Karpas-422 (cell line): ENCODE measurements around the gene GAL3ST2. TPM values are rescaled to one million over a fixed set of nuclear protein-coding genes. Genes with fewer than 3 reads are reported as not detected.
"Not testable (repeated sequence)": the region's sequence is repeated elsewhere in the genome, so short reads cannot be mapped to it uniquely, and the experiment has no call there.

Experiments
- DNase-seq: peaks from one replicate; pipeline ENCODE4 v3.0.0-alpha.2; 2015
- H2AFZ ChIP-seq: fragments of 200-600 bp; sonication (generic); 2 replicates; pipeline ENCODE4 v1.6.1; 2014; ENCODE audit warnings: antibody characterized with exemption, low read length, mixed read lengths
- H3K27ac ChIP-seq: fragments of 200-600 bp; sonication (generic); 2 replicates; pipeline ENCODE4 v1.5.1; 2014; ENCODE audit warnings: mild to moderate bottlenecking, low read length, moderate library complexity
- H3K27me3 ChIP-seq: fragments of 200-600 bp; sonication (generic); 2 replicates; pipeline ENCODE4 v1.6.1; 2014; ENCODE audit warnings: low read length, mixed read lengths
- H3K36me3 ChIP-seq: fragments of 200-600 bp; sonication (generic); 2 replicates; pipeline ENCODE4 v1.6.1; 2014; ENCODE audit warnings: low read length, mixed read lengths; ENCODE audit not compliant: insufficient read depth
- H3K4me1 ChIP-seq: fragments of 200-600 bp; sonication (generic); 2 replicates; pipeline ENCODE4 v1.6.1; 2014; ENCODE audit warnings: mild to moderate bottlenecking, low read length, mixed read lengths
- H3K4me2 ChIP-seq: fragments of 200-600 bp; sonication (generic); 2 replicates; pipeline ENCODE4 v1.6.1; 2014; ENCODE audit warnings: low read length, low read depth, mild to moderate bottlenecking; ENCODE audit not compliant: poor library complexity, severe bottlenecking
- H3K4me3 ChIP-seq: fragments of 200-600 bp; sonication (generic); 2 replicates; pipeline ENCODE4 v1.5.1; 2014; ENCODE audit warnings: mild to moderate bottlenecking, antibody characterized with exemption, low read length, mixed read lengths
- H3K79me2 ChIP-seq: fragments of 200-600 bp; sonication (generic); 2 replicates; pipeline ENCODE4 v1.6.1; 2014; ENCODE audit warnings: mild to moderate bottlenecking, low read length, mixed read lengths
- H3K9ac ChIP-seq: fragments of 200-600 bp; sonication (generic); 2 replicates; pipeline ENCODE4 v1.6.0; 2014; ENCODE audit warnings: low read length
- H3K9me2 ChIP-seq: fragments of 200-600 bp; sonication (generic), shearing (Covaris generic); replicated peaks from 2 replicates; pipeline ENCODE4 v1.6.0; 2014; ENCODE audit warnings: mild to moderate bottlenecking, low read length, moderate library complexity; ENCODE audit not compliant: insufficient read depth
- H3K9me3 ChIP-seq: fragments of 300-700, 200-600 bp; sonication (generic); 2 replicates; pipeline ENCODE4 v1.6.1; 2014; ENCODE audit warnings: low read length, mixed read lengths
- H4K20me1 ChIP-seq: fragments of 200-600 bp; sonication (generic); 2 replicates; pipeline ENCODE4 v1.6.1; 2014; ENCODE audit warnings: mild to moderate bottlenecking, antibody characterized with exemption, low read length, low read depth; ENCODE audit not compliant: insufficient read depth
- total RNA-seq: library from RNA; depleted of rRNA; stranded (reverse); fragments of >200 nt; shearing (Covaris generic); gene quantifications from 2 replicates; pipeline ENCODE4 v1.2.3, GENCODE V29; 2014; ENCODE audit warnings: low replicate concordance

GAL3ST2 gene
- total RNA-seq, 1 experiment from 2014 or later: not detected

GRCh38 chr2:241773511-241774418, 2.9 kb upstream of the GAL3ST2 start:
- Histone ChIP-seq H3K4me2 (no peak overlapping the region), H2AFZ (no peak overlapping the region), H3K4me1 (peaks cover 21% of the 10 kb centered on the region), H3K27ac (no peak overlapping the region), H3K27me3 (no peaks in the 10 kb centered on the region), H3K4me3 (no peak overlapping the region), H3K9ac (no peak overlapping the region), H3K36me3 (no peaks in the 10 kb centered on the region), H4K20me1 (no peaks in the 10 kb centered on the region; the same call in 1 of the 2 replicates), H3K79me2 (no peaks in the 10 kb centered on the region), H3K9me2 (no peaks in the 10 kb centered on the region), H3K9me3 (no peaks in the 10 kb centered on the region)
- DNase-seq: no peak

GRCh38 chr2:241774419-241775222, 2.0 kb upstream of the GAL3ST2 start:
- Histone ChIP-seq H3K27ac (no peak overlapping the region), H3K4me3 (no peak overlapping the region), H3K36me3 (no peaks in the 10 kb centered on the region), H3K27me3 (no peaks in the 10 kb centered on the region), H3K4me1 (peaks cover 21% of the 10 kb centered on the region), H3K9me2 (no peaks in the 10 kb centered on the region), H3K4me2 (no peak overlapping the region), H2AFZ (no peak overlapping the region), H3K9ac (no peak overlapping the region), H4K20me1 (no peaks in the 10 kb centered on the region; the same call in 1 of the 2 replicates), H3K79me2 (no peaks in the 10 kb centered on the region), H3K9me3 (no peaks in the 10 kb centered on the region)
- no peak for DNase-seq

GRCh38 chr2:241775223-241776177, 1.1 kb upstream of the GAL3ST2 start:
- Histone ChIP-seq H3K9me3 (no peaks in the 10 kb centered on the region), H4K20me1 (no peaks in the 10 kb centered on the region; the same call in 1 of the 2 replicates), H3K27ac (no peak overlapping the region), H3K27me3 (no peaks in the 10 kb centered on the region), H3K79me2 (no peaks in the 10 kb centered on the region), H3K9ac (no peak overlapping the region), H3K4me3 (no peak overlapping the region), H3K4me1 (peaks cover 21% of the 10 kb centered on the region), H2AFZ (no peak overlapping the region), H3K9me2 (no peaks in the 10 kb centered on the region), H3K36me3 (no peaks in the 10 kb centered on the region), H3K4me2 (no peak overlapping the region)
- DNase-seq: no peak

- H3K9ac ChIP-seq: no peak overlapping the region
- H3K27ac ChIP-seq: no peak overlapping the region
- no peaks in the 10 kb centered on the region for H3K9me3 ChIP-seq
- no peaks in the 10 kb centered on the region for H3K27me3 ChIP-seq
- peaks cover 7% of the 10 kb centered on the region for H3K4me1 ChIP-seq
- no peak overlapping the region for H3K4me2 ChIP-seq
- H3K79me2 ChIP-seq: no peaks in the 10 kb centered on the region
- H3K4me3 ChIP-seq: no peak overlapping the region
- no peaks in the 10 kb centered on the region; the same call in 1 of the 2 replicates for H4K20me1 ChIP-seq
- H3K9me2 ChIP-seq: no peaks in the 10 kb centered on the region
- H3K36me3 ChIP-seq: no peaks in the 10 kb centered on the region
- no peak overlapping the region for H2AFZ ChIP-seq
- no peak for DNase-seq
Measured at GRCh38 chr2:241777170-241777685, 606 bp downstream of the GAL3ST2 start.

- H3K4me3 ChIP-seq: no peak overlapping the region
- no peaks in the 10 kb centered on the region; the same call in 1 of the 2 replicates for H4K20me1 ChIP-seq
- no peaks in the 10 kb centered on the region for H3K9me2 ChIP-seq
- no peak overlapping the region for H3K4me2 ChIP-seq
- DNase-seq: no peak
- no peak overlapping the region for H3K9ac ChIP-seq
- H3K36me3 ChIP-seq: no peaks in the 10 kb centered on the region
- no peaks in the 10 kb centered on the region for H3K9me3 ChIP-seq
- H2AFZ ChIP-seq: no peak overlapping the region
- H3K27ac ChIP-seq: no peak overlapping the region
- no peaks in the 10 kb centered on the region for H3K79me2 ChIP-seq
- no peaks in the 10 kb centered on the region for H3K27me3 ChIP-seq
- H3K4me1 ChIP-seq: no peaks in the 10 kb centered on the region
Measured at GRCh38 chr2:241777686-241778627, 1.3 kb downstream of the GAL3ST2 start.

- H3K27ac ChIP-seq: no peak overlapping the region
Measured at GRCh38 chr2:241780939-241781569, 4.4 kb downstream of the GAL3ST2 start.

GRCh38 chr2:241782053-241782452, 5.4 kb downstream of the GAL3ST2 start:
- H3K9me3 ChIP-seq, H3K9me2 ChIP-seq, H3K4me2 ChIP-seq, H4K20me1 ChIP-seq, H3K4me3 ChIP-seq, H3K4me1 ChIP-seq, H3K36me3 ChIP-seq, H3K27me3 ChIP-seq, H2AFZ ChIP-seq, H3K9ac ChIP-seq, DNase-seq, H3K79me2 ChIP-seq, H3K27ac ChIP-seq: not testable (repeated sequence)

More at GRCh38 chr2:241780939-241781569, 4.4 kb downstream of the GAL3ST2 start:
- Histone ChIP-seq H3K4me3 (no peak overlapping the region), H3K79me2 (no peaks in the 10 kb centered on the region), H3K9ac (no peak overlapping the region), H3K9me2 (no peaks in the 10 kb centered on the region), H3K36me3 (no peaks in the 10 kb centered on the region), H3K4me2 (no peak overlapping the region), H2AFZ (no peak overlapping the region), H4K20me1 (no peaks in the 10 kb centered on the region), H3K4me1 (no peaks in the 10 kb centered on the region), H3K9me3 (no peaks in the 10 kb centered on the region), H3K27me3 (no peaks in the 10 kb centered on the region)
- no peak for DNase-seq
